Keratinocyte (primary cell): ENCODE results near the gene FAM241A. TPM values are rescaled to one million over a fixed set of nuclear protein-coding genes. Genes with fewer than 3 reads are reported as not detected.

Source experiments
- DNase-seq: peaks from one replicate; pipeline ENCODE4 v3.0.0-alpha.2; 2011; ENCODE audit warnings: low read depth, missing footprints, low spot score
- FAIRE-seq: peaks from 2 replicates; lab custom pipeline; 2011; peaks lifted over from hg19 to GRCh38; lab: Jason Lieb, UNC
- H2AFZ ChIP-seq: 2 replicates; pipeline ENCODE4 v1.6.0; 2012; ENCODE audit warnings: low read length, control low read depth, inconsistent platforms; ENCODE audit not compliant: control insufficient read depth
- H3K27ac ChIP-seq: 2 replicates; pipeline ENCODE4 v1.5.1; 2011; ENCODE audit warnings: low read length; ENCODE audit not compliant: control insufficient read depth, insufficient read depth
- H3K27me3 ChIP-seq: 3 replicates; pipeline ENCODE4 v1.6.0; 2011; ENCODE audit warnings: low read length; ENCODE audit not compliant: control insufficient read depth, insufficient read depth; ENCODE audit errors: extremely low read depth
- H3K36me3 ChIP-seq, 2 experiments: 2 replicates in 1 of 2; 3 replicates in 1 of 2; pipeline ENCODE4 v1.5.1; 2011; ENCODE audit warnings: low read length in 2 of 2, mild to moderate bottlenecking in 1 of 2; ENCODE audit not compliant: control insufficient read depth in 2 of 2, insufficient read depth in 2 of 2; ENCODE audit errors: extremely low read depth in 1 of 2
- H3K4me1 ChIP-seq: 3 replicates; pipeline ENCODE4 v1.5.1; 2011; ENCODE audit warnings: low read length; ENCODE audit not compliant: control insufficient read depth, insufficient read depth; ENCODE audit errors: extremely low read depth
- H3K4me2 ChIP-seq: 3 replicates; pipeline ENCODE4 v1.6.0; 2011; ENCODE audit warnings: low read depth, low read length; ENCODE audit not compliant: control insufficient read depth, insufficient read depth; ENCODE audit errors: extremely low read depth
- H3K4me3 ChIP-seq, 3 experiments: fragments of 200-600 bp in 1 of 3; sonication (generic) in 1 of 3; 2 replicates in 2 of 3; 3 replicates in 1 of 3; pipeline ENCODE4 v1.5.1; 2011 to 2016; ENCODE audit warnings: low read length in 3 of 3, mild to moderate bottlenecking in 3 of 3, control low read depth in 2 of 3, inconsistent platforms in 1 of 3, low read depth in 1 of 3, mixed read lengths in 1 of 3, mixed run types in 1 of 3, moderate library complexity in 1 of 3; ENCODE audit not compliant: control insufficient read depth in 2 of 3, insufficient read depth in 2 of 3; ENCODE audit errors: extremely low read depth in 1 of 3
- H3K79me2 ChIP-seq: 2 replicates; pipeline ENCODE4 v1.6.0; 2012; ENCODE audit warnings: low read length; ENCODE audit not compliant: control insufficient read depth, insufficient read depth
- H3K9ac ChIP-seq: 3 replicates; pipeline ENCODE4 v1.6.0; 2011; ENCODE audit warnings: low read length; ENCODE audit not compliant: control insufficient read depth, insufficient read depth; ENCODE audit errors: extremely low read depth
- H3K9me1 ChIP-seq: 3 replicates; pipeline ENCODE4 v1.6.0; 2011; ENCODE audit warnings: low read length; ENCODE audit not compliant: control insufficient read depth, insufficient read depth; ENCODE audit errors: extremely low read depth
- H3K9me3 ChIP-seq: 2 replicates; pipeline ENCODE4 v1.5.1; 2012; ENCODE audit warnings: low read depth, low read length; ENCODE audit not compliant: control insufficient read depth
- H4K20me1 ChIP-seq: 3 replicates; pipeline ENCODE4 v1.6.0; 2011; ENCODE audit warnings: low read length; ENCODE audit not compliant: control insufficient read depth, insufficient read depth; ENCODE audit errors: extremely low read depth
- CTCF ChIP-seq, 3 experiments: IDR thresholded peaks in 1 of 3; conservative IDR thresholded peaks in 1 of 3; optimal IDR thresholded peaks in 1 of 3; 2 replicates in 2 of 3; 3 replicates in 1 of 3; pipeline versions ENCODE3 to v1.5.1; 2011; ENCODE audit warnings: low read length in 3 of 3, mild to moderate bottlenecking in 3 of 3, moderate library complexity in 2 of 3, control low read depth in 1 of 3, inconsistent platforms in 1 of 3; ENCODE audit not compliant: insufficient read depth in 2 of 3; ENCODE audit errors: extremely low read depth in 1 of 3
- EZH2 ChIP-seq: IDR thresholded peaks from one replicate; pipeline ENCODE4 v1.6.1; 2012; ENCODE audit warnings: inconsistent platforms, mild to moderate bottlenecking, low read length, moderate library complexity
- dilution Hi-C: fragments of 300-500 bp; cut with MboI; formaldehyde crosslinking; loops from one replicate; pipeline ENCODE4 v1.7.0; 2020; ENCODE audit warnings: low sequenced_read_pairs; ENCODE audit not compliant: extremely low pct_ligation_motif_present
- polyA plus RNA-seq, 5 experiments: library from polyadenylated mRNA; depleted of rRNA in 3 of 5; stranded (reverse) in 3 of 5; stranded (forward) in 1 of 5; unstranded in 1 of 5; fragments of >200 nt; gene quantifications; 1 replicate in 1 of 5; 2 replicates in 3 of 5; 3 replicates in 1 of 5; pipeline versions ENCODE4 v1.2.1 to v1.2.3, GENCODE V29; 2011 to 2012; ENCODE audit warnings: missing spikeins in 2 of 5, low read depth in 1 of 5, low replicate concordance in 1 of 5

FAM241A gene
- polyA plus RNA-seq, 1 donor (not counting 4 experiments of a cell fraction or from before 2014, with no cell fraction given), result 2.9 TPM

- H3K27ac ChIP-seq, result no peak overlapping the region
- no peak overlapping the region for H3K4me2 ChIP-seq
- no peaks in the 10 kb centered on the region for H3K9me1 ChIP-seq
- no peaks in the 10 kb centered on the region for H3K9me3 ChIP-seq
- no peaks in the 10 kb centered on the region for H4K20me1 ChIP-seq
- no peaks in the 10 kb centered on the region for H3K36me3 ChIP-seq
- H3K4me1 ChIP-seq, result no peaks in the 10 kb centered on the region
- no peaks in the 10 kb centered on the region for H3K79me2 ChIP-seq
- no peak overlapping the region for H3K4me3 ChIP-seq
- no peak overlapping the region for H2AFZ ChIP-seq
- dilution Hi-C loops, result no loop called here
- DNase-seq (no peak), FAIRE-seq (no peak)
- TF ChIP-seq CTCF (optimal IDR thresholded peaks at IDR 0.05 in 1 of 3, IDR thresholded peaks at IDR 0.05 in 1 of 3, conservative IDR thresholded peaks at IDR 0.05 in 1 of 3; ENCODE audit: extremely low read depth in 1 of 3, insufficient read depth in 2 of 3, low read length in 3 of 3) (no peak), EZH2 (no peak)
- H3K27me3 ChIP-seq, result no peaks in the 10 kb centered on the region
- no peak overlapping the region for H3K9ac ChIP-seq
Observed at GRCh38 chr4:112210777-112211176, 65.5 kb downstream of the FAM241A start.

GRCh38 chr4:112213091-112213490, 67.8 kb downstream of the FAM241A start:
- no peaks in the 10 kb centered on the region for H3K4me1 ChIP-seq
- no peaks in the 10 kb centered on the region for H3K36me3 ChIP-seq
- DNase-seq (no peak), FAIRE-seq (no peak)
- H3K4me3 ChIP-seq, result no peak overlapping the region
- no peak overlapping the region for H3K27ac ChIP-seq
- H4K20me1 ChIP-seq, result no peaks in the 10 kb centered on the region
- H3K4me2 ChIP-seq, result no peak overlapping the region
- H3K9me1 ChIP-seq, result no peaks in the 10 kb centered on the region
- dilution Hi-C loops, result no loop called here
- no peak overlapping the region for H3K9ac ChIP-seq
- no peaks in the 10 kb centered on the region for H3K79me2 ChIP-seq
- no peaks in the 10 kb centered on the region for H3K9me3 ChIP-seq
- no peaks in the 10 kb centered on the region for H3K27me3 ChIP-seq
- H2AFZ ChIP-seq, result no peak overlapping the region
- TF ChIP-seq CTCF (optimal IDR thresholded peaks at IDR 0.05 in 1 of 3, IDR thresholded peaks at IDR 0.05 in 1 of 3, conservative IDR thresholded peaks at IDR 0.05 in 1 of 3; ENCODE audit: extremely low read depth in 1 of 3, insufficient read depth in 2 of 3, low read length in 3 of 3) (no peak), EZH2 (no peak)
